Measurements from ENCODE around the gene CXCL11. TPM values are rescaled to one million over a fixed set of nuclear protein-coding genes. Genes with fewer than 3 reads are reported as not detected.

The CXCL11 gene
- total and polyA plus RNA-seq, 10 donors: 0.96 to 5.4 (median 2.2) TPM

- 61 to 77% (median 71%) methylated on average over 4 of the region's 4 CpGs for WGBS, 5 donors
- no peak overlapping the region for H3K4me3 ChIP-seq
- DNase-seq: no peak
- intact Hi-C loops (cut with DNase I; ENCODE audit: low total_unique reads): no loop called here
- H3K27ac ChIP-seq: no peak overlapping the region
- no peak for TF ChIP-seq CTCF (IDR thresholded peaks at IDR 0.05 in 8 of 11, conservative IDR thresholded peaks at IDR 0.05 in 3 of 11)
- TF ChIP-seq POLR2AphosphoS5 (IDR thresholded peaks at IDR 0.05): no peak
- TF ChIP-seq POLR2A (IDR thresholded peaks at IDR 0.05): no peak
- no peaks in the 10 kb centered on the region for H3K36me3 ChIP-seq
- H3K27me3 ChIP-seq (replicated peaks in 1 of 7): no peaks in the 10 kb centered on the region
- no peaks in the 10 kb centered on the region for H3K9me3 ChIP-seq
- H3K4me1 ChIP-seq: peaks cover 12 to 21% (median 18%) of the 10 kb centered on the region in 6 donors
These were observed 13.8 kb downstream of the CXCL11 start for GRCh38 chr4:76022031-76022430.

GRCh38 chr4:76017056-76017686 is 18.7 kb downstream of the CXCL11 start:
- Histone ChIP-seq H3K36me3 (no peaks in the 10 kb centered on the region), H3K9me3 (no peaks in the 10 kb centered on the region), H3K27ac (no peak overlapping the region), H3K27me3 (replicated peaks in 1 of 7) (no peaks in the 10 kb centered on the region), H3K4me1 (peaks cover 0 to 25% (median 5%) of the 10 kb centered on the region in 6 donors), H3K4me3 (no peak overlapping the region)
- no peak for TF ChIP-seq CTCF (IDR thresholded peaks at IDR 0.05 in 8 of 11, conservative IDR thresholded peaks at IDR 0.05 in 3 of 11)
- TF ChIP-seq POLR2A (IDR thresholded peaks at IDR 0.05): no peak
- no peak for TF ChIP-seq POLR2AphosphoS5 (IDR thresholded peaks at IDR 0.05)
- no peak for DNase-seq
- intact Hi-C loops (cut with DNase I; ENCODE audit: low total_unique reads): no loop called here
- 83 to 95% (median 92%) methylated on average over 3 of the region's 3 CpGs for WGBS, 5 donors

- intact Hi-C loops (cut with DNase I; ENCODE audit: low total_unique reads): no loop called here
- H3K27ac ChIP-seq: no peak overlapping the region
- DNase-seq: no peak
- H3K9me3 ChIP-seq: no peaks in the 10 kb centered on the region
- no peak overlapping the region for H3K4me3 ChIP-seq
- no peaks in the 10 kb centered on the region for H3K27me3 ChIP-seq (replicated peaks in 1 of 7)
- WGBS, 5 donors: 57 to 81% (median 73%) methylated on average over 2 of the region's 2 CpGs
- H3K36me3 ChIP-seq: no peaks in the 10 kb centered on the region
- H3K4me1 ChIP-seq: peaks cover 0 to 32% (median 9%) of the 10 kb centered on the region in 6 donors
- no peak for TF ChIP-seq POLR2A (IDR thresholded peaks at IDR 0.05)
- TF ChIP-seq CTCF (IDR thresholded peaks at IDR 0.05 in 8 of 11, conservative IDR thresholded peaks at IDR 0.05 in 3 of 11): no peak
- TF ChIP-seq POLR2AphosphoS5 (IDR thresholded peaks at IDR 0.05): no peak
These were observed 19.5 kb downstream of the CXCL11 start for GRCh38 chr4:76016393-76016792.

GRCh38 chr4:76013540-76013939 is 22.3 kb downstream of the CXCL11 start:
- intact Hi-C loops (cut with DNase I; ENCODE audit: low total_unique reads): no loop called here
- TF ChIP-seq POLR2AphosphoS5 (IDR thresholded peaks at IDR 0.05) (no peak), POLR2A (IDR thresholded peaks at IDR 0.05) (no peak), CTCF (IDR thresholded peaks at IDR 0.05 in 8 of 11, conservative IDR thresholded peaks at IDR 0.05 in 3 of 11) (no peak)
- peaks cover 0 to 37% (median 10%) of the 10 kb centered on the region in 6 donors for H3K4me1 ChIP-seq
- no peak overlapping the region for H3K27ac ChIP-seq
- H3K27me3 ChIP-seq (replicated peaks in 1 of 7): no peaks in the 10 kb centered on the region
- WGBS, 5 donors: 29 to 44% (median 41%) methylated on average over 1 of the region's 1 CpG
- no peak for DNase-seq
- no peaks in the 10 kb centered on the region for H3K9me3 ChIP-seq
- no peaks in the 10 kb centered on the region for H3K36me3 ChIP-seq
- H3K4me3 ChIP-seq: no peak overlapping the region

Measured in spleen (tissue), 11 donors.